Stomach (tissue), 9 donors: ENCODE data around the gene SEPTIN10. TPM values are rescaled to one million over a fixed set of nuclear protein-coding genes. Genes with fewer than 3 reads are reported as not detected.

Experiments used
- DNase-seq, 2 donors: peaks; one replicate each; pipeline versions ENCODE4 v3.0.0 to v3.0.0-alpha.2; 2013 to 2019
- H3K27ac ChIP-seq, 5 donors: fragments of 200-600 bp in 4 of 5; sonication (generic) in 4 of 5; one replicate each; pipeline ENCODE4 v1.5.1; 2013 to 2019; ENCODE audit warnings: mild to moderate bottlenecking in 1 of 5, moderate library complexity in 1 of 5
- H3K27me3 ChIP-seq, 3 donors: fragments of 200-600 bp; sonication (generic); one replicate each; pipeline ENCODE4 v1.5.1; 2017 to 2019; ENCODE audit warnings: mixed run types in 1 of 3
- H3K36me3 ChIP-seq, 4 donors: fragments of 200-600 bp; sonication (generic); 1 replicate in 3 of 4; 2 replicates in 1 of 4; pipeline ENCODE4 v1.5.1; 2016 to 2019
- H3K4me1 ChIP-seq, 4 donors: fragments of 200-600 bp; sonication (generic); one replicate each; pipeline ENCODE4 v1.5.1; 2016 to 2019
- H3K4me3 ChIP-seq, 4 donors: fragments of 200-600 bp; sonication (generic) in 3 of 4; one replicate each; pipeline ENCODE4 v1.5.1; 2016 to 2019; ENCODE audit warnings: mild to moderate bottlenecking in 1 of 4
- H3K9me3 ChIP-seq, 4 donors: fragments of 200-600 bp; sonication (generic); one replicate each; pipeline ENCODE4 v1.5.1; 2016 to 2019
- CTCF ChIP-seq, 7 experiments: fragments of 450-650 bp in 4 of 7; fragments of 200-600 bp in 3 of 7; sonication (generic) in 3 of 7; IDR thresholded peaks; one replicate each; pipeline ENCODE4 v1.5.1; 2016 to 2019; ENCODE audit warnings: antibody characterized with exemption in 7 of 7, control low read depth in 2 of 7, mild to moderate bottlenecking in 1 of 7
- EP300 ChIP-seq: sonication (generic); formaldehyde crosslinking; IDR thresholded peaks from one replicate; pipeline ENCODE4 v1.6.1; 2017; ENCODE audit warnings: antibody characterized with exemption
- POLR2A ChIP-seq, 4 donors: fragments of 450-650 bp; IDR thresholded peaks; one replicate each; pipeline ENCODE4 v1.6.1; 2016; ENCODE audit warnings: antibody characterized with exemption in 4 of 4, control low read depth in 2 of 4, mild to moderate bottlenecking in 1 of 4, moderate library complexity in 1 of 4
- POLR2AphosphoS5 ChIP-seq, 3 donors: sonication (generic); formaldehyde crosslinking; IDR thresholded peaks; one replicate each; pipeline ENCODE4 v1.6.1; 2016; ENCODE audit warnings: antibody characterized with exemption in 3 of 3
- WGBS, 5 donors: extraction: QIAGEN DNeasy Blood & Tissue Kit in 3 of 5; methylation state at CpG; one replicate each; pipeline versions ENCODE4 v1.1.5 to v1.1.7; 2013 to 2018; 5-methylcytosine and 5-hydroxymethylcytosine counted together
- intact Hi-C: fragments of 100-400 bp; cut with DNase I; formaldehyde crosslinking; loops from one replicate; pipeline ENCODE4 v1.15.1; 2023; ENCODE audit warnings: low total_unique reads
- polyA plus RNA-seq, 3 donors: library from polyadenylated mRNA; stranded (reverse); fragments of 200-250 nt; gene quantifications; one replicate each; pipeline ENCODE4 v1.2.3, GENCODE V29; 2013
- total RNA-seq, 5 donors: library from RNA; depleted of rRNA; stranded (reverse); fragments of >200 nt; gene quantifications; one replicate each; pipeline versions ENCODE4 v1.1.0 to v1.2.3, GENCODE V29; 2014 to 2016
- donor health status: healthy with polysubstance abuse.
- donor health status: Bipolar disorder and iron deficiency.
- donor health status: healthy.

SEPTIN10 gene
- total and polyA plus RNA-seq, 8 donors, result 24.9 to 101 (median 45.9) TPM

GRCh38 chr2:109533823-109534222, 79.9 kb downstream of the SEPTIN10 start:
- Histone ChIP-seq H3K36me3 (no peaks in the 10 kb centered on the region), H3K9me3 (no peaks in the 10 kb centered on the region), H3K27me3 (no peaks in the 10 kb centered on the region), H3K27ac (no peak overlapping the region), H3K4me1 (peaks cover 6 to 10% (median 8%) of the 10 kb centered on the region in 4 donors), H3K4me3 (no peak overlapping the region)
- TF ChIP-seq POLR2A (IDR thresholded peaks at IDR 0.05), result no peak
- no peak for TF ChIP-seq EP300
- no peak for TF ChIP-seq POLR2AphosphoS5 (IDR thresholded peaks at IDR 0.05)
- no peak for TF ChIP-seq CTCF (IDR thresholded peaks at IDR 0.05)
- 78 to 84% (median 79%) methylated on average over 7 of the region's 7 CpGs for WGBS, 5 donors
- peak in 1 of 2 donors; percentile 20 for DNase-seq
- intact Hi-C loops, result no loop called here

- Histone ChIP-seq H3K4me3 (no peak overlapping the region), H3K27me3 (peaks cover 0 to 3% (median 0%) of the 10 kb centered on the region in 3 donors), H3K36me3 (no peaks in the 10 kb centered on the region), H3K4me1 (peaks cover 6 to 10% (median 8%) of the 10 kb centered on the region in 4 donors), H3K27ac (no peak overlapping the region), H3K9me3 (no peaks in the 10 kb centered on the region)
- TF ChIP-seq POLR2AphosphoS5 (IDR thresholded peaks at IDR 0.05) (no peak), EP300 (no peak), CTCF (IDR thresholded peaks at IDR 0.05) (no peak), POLR2A (IDR thresholded peaks at IDR 0.05) (no peak)
- 82 to 93% (median 88%) methylated on average over 5 of the region's 5 CpGs for WGBS, 5 donors
- intact Hi-C loops, result no loop called here
- DNase-seq, result peak in 1 of 2 donors; percentile 15
Measured at GRCh38 chr2:109532728-109533076, 81.1 kb downstream of the SEPTIN10 start.

GRCh38 chr2:109531896-109532727, 81.7 kb downstream of the SEPTIN10 start:
- Histone ChIP-seq H3K27ac (no peak overlapping the region), H3K4me3 (no peak overlapping the region), H3K27me3 (peaks cover 0 to 4% (median 0%) of the 10 kb centered on the region in 3 donors), H3K36me3 (no peaks in the 10 kb centered on the region), H3K4me1 (peaks cover 6 to 10% (median 8%) of the 10 kb centered on the region in 4 donors), H3K9me3 (no peaks in the 10 kb centered on the region)
- TF ChIP-seq EP300, result no peak
- TF ChIP-seq CTCF (IDR thresholded peaks at IDR 0.05), result no peak
- no peak for TF ChIP-seq POLR2A (IDR thresholded peaks at IDR 0.05)
- WGBS, 5 donors, result 67 to 76% (median 71%) methylated on average over 10 of the region's 10 CpGs
- peak in 1 of 2 donors; percentile 22 for DNase-seq
- intact Hi-C loops, result no loop called here

GRCh38 chr2:109531221-109531620, 82.5 kb downstream of the SEPTIN10 start:
- Histone ChIP-seq H3K27ac (no peak overlapping the region), H3K27me3 (peaks cover 0 to 4% (median 0%) of the 10 kb centered on the region in 3 donors), H3K36me3 (no peaks in the 10 kb centered on the region), H3K4me3 (no peak overlapping the region), H3K9me3 (no peaks in the 10 kb centered on the region), H3K4me1 (peaks cover 6 to 10% (median 8%) of the 10 kb centered on the region in 4 donors)
- TF ChIP-seq EP300 (no peak), POLR2A (IDR thresholded peaks at IDR 0.05) (no peak), CTCF (IDR thresholded peaks at IDR 0.05) (no peak), POLR2AphosphoS5 (IDR thresholded peaks at IDR 0.05) (no peak)
- 73 to 90% (median 83%) methylated on average over 5 of the region's 5 CpGs for WGBS, 5 donors
- no peak for DNase-seq
- intact Hi-C loops, result no loop called here
